ENCODE measurements around the gene MLLT6.

- TF ChIP-seq, protein P1, sequence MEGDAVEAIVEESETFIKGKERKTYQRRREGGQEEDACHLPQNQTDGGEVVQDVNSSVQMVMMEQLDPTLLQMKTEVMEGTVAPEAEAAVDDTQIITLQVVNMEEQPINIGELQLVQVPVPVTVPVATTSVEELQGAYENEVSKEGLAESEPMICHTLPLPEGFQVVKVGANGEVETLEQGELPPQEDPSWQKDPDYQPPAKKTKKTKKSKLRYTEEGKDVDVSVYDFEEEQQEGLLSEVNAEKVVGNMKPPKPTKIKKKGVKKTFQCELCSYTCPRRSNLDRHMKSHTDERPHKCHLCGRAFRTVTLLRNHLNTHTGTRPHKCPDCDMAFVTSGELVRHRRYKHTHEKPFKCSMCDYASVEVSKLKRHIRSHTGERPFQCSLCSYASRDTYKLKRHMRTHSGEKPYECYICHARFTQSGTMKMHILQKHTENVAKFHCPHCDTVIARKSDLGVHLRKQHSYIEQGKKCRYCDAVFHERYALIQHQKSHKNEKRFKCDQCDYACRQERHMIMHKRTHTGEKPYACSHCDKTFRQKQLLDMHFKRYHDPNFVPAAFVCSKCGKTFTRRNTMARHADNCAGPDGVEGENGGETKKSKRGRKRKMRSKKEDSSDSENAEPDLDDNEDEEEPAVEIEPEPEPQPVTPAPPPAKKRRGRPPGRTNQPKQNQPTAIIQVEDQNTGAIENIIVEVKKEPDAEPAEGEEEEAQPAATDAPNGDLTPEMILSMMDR (IDR thresholded peaks at IDR 0.05): no peak
- TF ChIP-seq POLR2AphosphoS5 (IDR thresholded peaks at IDR 0.05): no peak
Observed at GRCh38 chr17:38669520-38669919, 35.6 kb upstream of the MLLT6 start.
